GM21423 (cell line): ENCODE data around the gene AKIP1.
"Not testable (repeated sequence)": the region's sequence is repeated elsewhere in the genome, so short reads cannot be mapped to it uniquely, and the experiment has no call there.

Source experiments
- ATAC-seq: cut with Tn5 transposase; IDR thresholded peaks from one replicate; pipeline ENCODE4 v1.9.1; 2021; ENCODE audit warnings: mild to moderate bottlenecking, moderate library complexity; ENCODE audit not compliant: unreplicated experiment

AKIP1 gene

GRCh38 chr11:8914661-8915018 is 3.7 kb downstream of the AKIP1 start:
- ATAC-seq: no peak

DNA sequence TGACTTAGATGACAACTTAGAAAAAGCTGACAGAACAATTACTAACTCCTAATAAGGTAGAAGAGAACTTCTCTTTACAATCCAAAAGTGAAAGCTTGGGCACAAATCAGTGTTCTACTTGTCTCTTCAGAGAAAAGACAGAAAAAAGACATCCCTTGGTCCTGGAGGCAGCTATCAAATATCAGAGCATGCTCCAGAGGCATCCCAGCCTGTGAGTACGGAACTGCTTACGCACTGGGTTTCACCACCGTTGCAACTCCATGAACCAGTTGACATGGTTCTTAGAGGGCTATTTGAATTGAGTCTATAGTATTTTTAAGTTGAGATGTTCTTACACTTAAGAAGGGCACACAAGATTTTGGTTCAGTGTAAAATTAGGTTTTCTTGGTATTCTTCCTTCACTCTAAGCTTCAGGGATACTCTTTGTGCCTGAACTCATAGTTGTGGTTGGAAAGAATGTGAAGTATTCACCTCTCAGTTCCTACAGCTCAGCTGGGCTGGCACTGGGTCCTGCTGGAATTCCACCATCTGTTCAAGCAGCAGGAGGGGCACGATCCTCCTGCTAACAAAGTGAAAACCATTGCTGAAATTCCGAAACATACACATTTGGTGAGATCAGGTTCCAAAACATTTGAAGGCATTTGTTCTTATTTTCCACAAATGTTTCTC is 6.3 kb downstream of the AKIP1 start:
- no peak for ATAC-seq

GRCh38 chr11:8922691-8923090 is 11.7 kb downstream of the AKIP1 start:
- no peak for ATAC-seq

DNA sequence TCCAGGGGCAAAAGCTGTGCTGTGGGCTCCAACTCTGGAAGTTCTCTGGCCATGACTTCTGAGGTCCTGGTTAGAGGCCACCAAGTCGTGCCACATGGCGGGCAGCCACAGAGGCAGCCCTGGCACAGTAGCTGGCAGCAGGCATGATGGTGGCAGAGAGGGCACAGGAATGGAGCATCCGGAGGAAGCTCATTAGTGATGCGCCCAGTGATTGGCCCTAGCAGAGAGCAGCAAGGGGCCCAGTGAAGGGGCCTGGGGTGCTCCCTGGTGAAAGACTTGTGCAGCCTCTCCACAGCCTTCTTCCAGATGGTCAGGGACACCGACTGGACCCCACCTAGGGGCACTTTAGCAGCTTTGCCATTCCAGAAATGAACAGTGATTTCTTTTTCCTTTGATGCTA is 14.7 kb downstream of the AKIP1 start:
- no peak for ATAC-seq

- no peak for ATAC-seq
These were observed 15.2 kb downstream of the AKIP1 start for GRCh38 chr11:8926236-8926635.

GRCh38 chr11:8927233-8927632 is 16.2 kb downstream of the AKIP1 start:
- no peak for ATAC-seq

DNA sequence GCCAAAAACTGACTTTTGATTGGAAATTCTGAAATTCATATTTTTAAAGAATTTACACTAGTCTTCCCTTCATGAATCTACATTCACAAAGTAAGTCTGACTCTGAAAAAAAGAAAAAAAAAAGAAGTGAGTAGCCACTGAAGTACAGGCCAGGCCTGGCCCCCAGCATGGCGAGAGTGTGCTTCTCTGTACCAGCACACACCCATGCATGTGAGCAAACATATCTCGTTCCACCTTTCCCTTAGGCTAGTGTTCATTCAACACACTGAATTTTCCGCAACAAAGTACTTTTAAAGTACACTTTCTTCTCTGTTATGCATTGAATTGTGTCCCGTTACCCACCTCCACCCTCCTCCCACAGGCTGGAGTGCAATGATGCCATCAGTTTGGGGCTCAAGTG is 17.2 kb downstream of the AKIP1 start:
- ATAC-seq: no peak

GRCh38 chr11:8928981-8929615 is 18.1 kb downstream of the AKIP1 start:
- no peak for ATAC-seq

GRCh38 chr11:8930456-8931175 is 19.6 kb downstream of the AKIP1 start:
- ATAC-seq: no peak

DNA sequence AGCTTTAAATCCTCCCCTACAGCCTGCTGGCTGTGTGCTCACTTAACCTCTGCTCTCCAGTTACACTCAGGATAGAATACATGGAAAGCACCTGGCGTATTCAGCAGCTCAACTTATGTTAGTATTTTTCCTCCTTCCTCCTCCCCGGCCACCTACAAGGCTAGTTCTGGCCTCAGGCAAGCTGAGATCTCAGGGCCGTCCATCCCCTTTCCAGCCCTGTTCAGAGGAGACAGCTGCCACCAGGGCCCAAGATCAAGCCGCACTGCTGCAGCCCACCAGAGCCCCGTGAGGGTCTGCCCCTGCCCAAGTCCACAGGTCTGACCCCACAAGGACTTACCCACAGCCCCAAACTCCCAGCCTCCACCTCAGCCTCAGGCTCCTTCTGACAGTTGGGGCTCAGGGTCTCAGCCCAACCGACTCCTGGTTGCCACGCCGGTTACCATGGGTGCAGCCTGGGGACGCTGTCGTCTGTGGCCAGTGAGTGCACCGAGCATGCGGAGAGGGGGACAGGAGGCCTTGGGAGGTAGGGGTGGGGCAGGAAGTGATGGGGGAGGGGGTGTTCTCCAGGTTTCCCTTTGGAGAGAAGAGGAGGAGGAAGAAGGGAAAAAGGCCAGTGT is 21.7 kb downstream of the AKIP1 start, which contains the start of gene C11orf16:
Gene C11orf16 (minus strand): TSS at position 384 of the 617 bp plus-strand sequence. CDS start 639 bp downstream, outside the sequence.
- no peak for ATAC-seq

GRCh38 chr11:8933931-8934330 is 22.9 kb downstream of the AKIP1 start:
- no peak for ATAC-seq

- no peak for ATAC-seq
These were observed 23.9 kb downstream of the AKIP1 start for GRCh38 chr11:8934742-8935488.

DNA sequence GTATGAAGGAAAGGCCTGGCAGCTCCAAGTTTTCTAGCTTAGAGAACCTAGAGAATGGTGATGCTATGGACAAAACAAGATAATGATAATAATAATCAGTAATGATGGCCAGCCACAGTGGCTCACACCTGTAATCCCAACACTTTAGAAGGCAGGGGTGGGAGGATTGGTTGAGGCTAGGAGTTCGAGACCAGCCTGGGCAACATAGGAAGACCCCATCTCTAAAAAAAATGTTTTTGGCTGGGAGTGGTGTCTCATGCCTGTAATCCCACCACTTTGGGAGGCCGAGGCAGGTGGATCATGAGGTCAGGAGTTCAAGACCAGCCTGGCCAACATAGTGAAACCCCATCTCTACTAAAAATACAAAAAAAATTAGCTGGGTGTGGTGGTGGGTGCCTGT is 24.8 kb downstream of the AKIP1 start:
- not testable (repeated sequence) for ATAC-seq

- ATAC-seq: no peak
These were observed 26.2 kb downstream of the AKIP1 start for GRCh38 chr11:8937159-8937558.

DNA sequence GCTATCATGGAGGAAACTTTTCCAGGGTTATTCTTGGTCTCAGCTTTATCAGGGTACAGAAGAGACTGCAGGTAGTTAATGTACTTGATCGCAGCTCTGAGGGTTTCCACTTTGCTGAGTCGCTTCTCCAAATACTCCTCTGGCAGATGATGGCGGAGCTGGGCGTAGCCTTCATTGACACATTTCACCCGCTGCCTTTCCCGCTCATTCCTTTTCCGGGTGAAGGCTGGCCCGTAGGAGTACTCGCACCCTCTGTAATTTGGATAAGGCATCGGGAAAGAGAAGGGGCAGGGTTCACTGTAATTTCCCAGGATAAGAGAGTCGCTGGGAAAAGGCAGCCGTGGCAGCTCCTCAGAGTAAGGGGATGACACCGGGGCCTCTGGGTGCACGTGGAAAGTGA is 26.7 kb downstream of the AKIP1 start:
- ATAC-seq: no peak

DNA sequence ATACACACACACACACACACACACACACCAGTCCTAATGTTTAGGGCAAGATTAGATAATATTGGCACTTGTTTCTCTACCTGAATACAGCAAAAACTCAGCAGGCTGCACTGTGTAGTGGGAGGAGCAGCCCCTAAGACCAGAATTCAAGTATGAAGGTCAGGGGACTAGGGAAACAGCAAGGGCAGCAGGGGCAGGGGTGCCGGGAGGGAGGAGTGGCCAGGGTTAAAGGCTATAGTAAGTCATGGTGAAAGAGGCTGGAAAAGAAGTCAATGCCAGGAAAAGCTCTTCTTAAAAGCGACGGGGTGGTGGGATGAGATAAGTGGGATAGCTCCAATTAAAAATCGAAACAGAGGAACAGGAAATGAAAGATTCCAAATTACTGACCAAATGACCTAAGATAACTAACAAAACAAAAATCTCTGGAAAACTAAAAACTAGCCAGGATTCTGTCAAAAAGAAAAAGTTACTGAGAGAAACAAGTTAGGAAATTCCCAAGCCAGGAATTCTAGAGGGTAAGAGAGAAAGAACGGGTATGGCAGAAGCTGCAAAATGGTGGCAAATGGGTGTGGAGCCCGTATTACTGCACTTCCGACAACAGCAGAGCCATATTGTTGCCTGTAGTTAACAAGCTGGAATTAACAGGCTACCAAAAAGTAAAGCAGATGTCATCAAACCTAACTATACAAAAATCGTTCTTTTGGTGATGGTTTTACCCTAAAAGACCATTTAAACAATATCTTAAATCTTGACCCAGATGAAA is 30.5 kb downstream of the AKIP1 start:
- no peak for ATAC-seq

DNA sequence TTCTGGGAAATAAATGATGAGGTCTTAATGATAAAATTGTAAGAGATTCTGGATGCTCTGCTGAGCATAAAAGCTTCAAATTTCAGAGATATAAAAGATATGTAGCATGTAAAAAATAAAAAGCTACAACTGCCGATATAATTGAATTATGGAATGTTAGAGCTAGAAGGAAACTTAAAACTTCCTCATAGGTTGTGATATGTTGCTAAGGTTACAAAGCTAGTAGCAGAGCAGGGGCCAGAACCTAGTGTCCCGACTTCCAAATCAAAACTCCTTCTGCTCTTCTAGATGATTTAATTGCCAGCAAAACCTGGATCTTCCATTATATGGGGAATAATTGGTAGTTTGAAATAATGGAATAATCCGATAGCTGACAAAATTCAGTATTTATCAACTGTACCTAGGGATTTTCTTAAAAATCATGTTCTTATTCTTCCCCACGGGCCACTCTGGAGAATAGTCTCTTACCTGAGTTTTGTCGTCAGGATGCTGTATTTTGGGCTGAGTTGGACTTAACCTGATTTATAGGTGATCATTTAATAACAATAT is 31.6 kb downstream of the AKIP1 start, which contains the start of gene ASCL3:
Gene ASCL3 (minus strand): TSS at position 499 of the 549 bp plus-strand sequence. CDS start 4,855 bp downstream, outside the sequence.
- ATAC-seq: no peak

DNA sequence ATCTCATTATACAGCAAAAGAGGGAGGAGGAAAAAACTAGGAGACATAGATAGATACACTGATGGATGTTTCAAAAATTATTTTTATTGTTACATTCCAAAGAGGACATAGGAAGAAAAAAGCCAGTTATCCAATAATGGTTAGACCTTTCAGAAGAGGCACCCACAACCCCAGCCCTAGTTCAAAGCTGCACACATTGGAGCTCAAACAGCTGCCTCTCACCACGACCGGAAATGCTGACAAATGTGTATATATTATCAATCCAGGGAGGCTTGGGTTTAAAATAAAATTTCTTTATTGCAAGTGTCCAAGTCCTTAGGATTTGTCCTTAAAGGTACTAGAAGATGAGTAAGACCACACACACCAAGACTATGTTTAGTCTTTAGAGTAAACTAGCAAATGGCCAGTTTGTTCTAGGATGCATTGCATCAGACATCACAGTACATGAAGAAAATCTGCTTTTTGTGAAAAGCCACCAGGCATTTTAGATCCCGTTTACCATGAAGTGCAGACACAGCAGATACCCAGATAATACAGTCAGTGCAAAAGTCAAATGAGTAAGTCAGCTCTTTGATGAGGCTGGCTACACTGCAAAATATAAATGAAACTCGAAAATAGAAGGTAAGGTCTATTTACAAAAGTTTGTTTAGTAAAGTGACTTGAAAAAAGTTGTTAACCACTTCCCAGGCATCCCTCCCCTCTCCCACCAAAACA is 36.4 kb downstream of the AKIP1 start:
- ATAC-seq: no peak

- ATAC-seq: no peak
These were observed 37.9 kb downstream of the AKIP1 start for GRCh38 chr11:8948886-8949285.
